Glomerular visceral epithelial cell (primary cell): ENCODE measurements around the gene ADAM10.

Experiments
- DNase-seq: peaks from one replicate; pipeline ENCODE4 v3.0.0-alpha.2; 2016; ENCODE audit errors: extremely low spot score

Gene ADAM10

DNA sequence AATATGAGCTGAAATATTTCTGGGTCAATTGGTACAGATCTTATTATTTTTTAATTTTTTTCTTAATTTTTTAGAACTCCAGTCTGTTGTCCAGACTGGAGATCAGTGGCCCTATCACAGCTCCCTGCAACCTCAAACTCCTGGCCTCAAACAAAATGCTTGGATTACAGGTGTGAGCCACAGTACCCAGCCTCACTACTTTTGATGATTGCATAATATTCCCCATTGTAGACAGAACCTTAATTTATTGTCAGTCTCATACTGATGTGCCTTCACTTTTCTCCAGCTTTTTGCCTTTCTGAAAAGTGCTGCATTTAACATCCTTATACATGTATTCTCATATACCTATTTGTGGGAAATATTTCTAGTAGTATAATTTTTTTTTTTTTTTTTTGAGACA is 172.8 kb downstream of the ADAM10 start:
- no peak for DNase-seq

DNA sequence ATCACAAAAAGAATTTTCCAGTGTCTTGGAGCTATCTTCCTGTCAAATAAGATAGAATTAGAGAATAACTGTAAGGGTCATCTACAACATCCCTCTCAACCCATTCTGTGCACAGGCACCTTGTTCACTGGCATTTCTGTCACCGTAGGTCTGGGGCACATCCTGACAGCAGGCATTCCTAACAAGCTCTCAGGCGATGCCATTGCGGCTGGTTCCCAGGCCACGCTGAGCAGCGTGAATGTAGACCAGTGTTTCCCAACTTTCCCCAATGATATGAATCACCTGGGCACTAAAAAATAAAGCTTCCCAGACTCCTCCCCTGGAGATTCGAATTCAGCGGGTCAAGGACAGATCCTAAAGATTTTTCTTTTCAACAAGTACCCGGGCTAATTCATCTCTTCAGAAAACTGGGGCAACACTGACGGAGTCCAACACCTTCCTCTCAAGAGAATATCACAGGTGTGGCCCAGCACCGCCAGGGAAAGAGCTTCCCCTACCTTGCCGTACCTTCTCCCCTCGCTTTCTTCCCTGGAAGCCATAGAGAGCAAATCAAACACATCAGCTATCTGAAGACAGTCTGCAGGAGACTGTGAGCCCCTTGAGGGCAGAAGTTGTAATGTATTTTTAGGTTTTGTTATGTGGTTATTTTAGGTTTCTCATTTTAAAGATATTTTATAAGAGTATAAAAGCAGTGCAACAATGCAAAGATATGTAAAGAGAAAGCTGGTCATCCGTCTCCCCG is 174.3 kb downstream of the ADAM10 start:
- DNase-seq = no peak

DNA sequence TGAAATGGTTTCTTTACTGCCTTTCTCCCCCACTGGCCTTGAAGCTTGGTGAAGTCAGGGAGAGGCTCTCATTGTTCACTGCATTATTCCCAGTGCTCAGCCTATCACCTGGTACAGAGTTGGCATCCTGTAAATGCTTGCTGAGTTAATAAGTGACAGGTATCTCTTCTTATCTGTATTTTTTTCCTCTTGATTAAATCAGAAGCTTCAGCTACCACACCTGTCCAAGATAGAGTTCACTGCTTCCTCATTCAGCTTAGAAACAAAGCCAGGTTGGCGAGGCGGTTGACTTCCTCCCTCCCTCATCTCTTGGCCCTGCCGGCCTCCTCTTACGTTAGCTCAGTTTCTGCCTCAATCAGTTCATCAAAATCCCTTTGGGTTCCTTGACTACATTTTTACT is 174.9 kb downstream of the ADAM10 start:
- no peak for DNase-seq

DNA sequence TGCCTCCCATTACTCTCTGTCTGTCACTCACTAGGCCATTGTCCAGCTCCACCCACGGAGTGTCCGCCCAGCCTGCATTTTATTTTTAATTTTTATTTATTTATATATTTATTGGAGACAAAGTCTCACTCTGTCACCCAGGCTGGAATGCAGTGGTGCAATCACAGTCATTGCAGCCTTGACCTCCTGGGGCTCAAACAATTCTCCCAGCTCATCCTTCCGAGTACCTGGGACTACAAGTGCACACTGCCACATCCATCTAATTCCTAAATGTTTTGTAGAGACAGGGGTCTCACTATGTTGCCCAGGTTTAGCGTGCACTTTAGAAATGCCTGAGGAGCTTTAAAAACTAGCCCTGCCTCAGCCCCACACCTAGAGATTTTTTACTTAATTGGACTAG is 176.2 kb downstream of the ADAM10 start:
- DNase-seq = no peak

DNA sequence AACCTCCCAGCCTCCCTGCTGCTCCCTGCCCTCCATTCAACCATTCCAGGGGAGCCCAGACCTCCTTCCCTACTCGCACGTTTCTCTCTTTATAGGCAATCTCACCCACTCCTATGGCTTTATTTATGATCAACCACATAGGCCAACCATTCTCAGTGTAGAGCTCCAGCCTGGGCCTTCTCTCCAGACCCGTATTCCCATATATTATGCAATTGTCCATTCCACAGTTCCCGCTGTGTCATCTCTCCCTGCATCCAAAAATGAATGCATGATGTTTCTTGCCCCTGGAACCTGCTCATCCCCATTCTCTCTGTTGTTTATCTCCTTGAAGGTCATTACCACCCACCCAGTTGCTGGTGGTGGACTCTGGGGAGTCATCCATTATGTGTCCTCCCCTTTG is 177.0 kb downstream of the ADAM10 start:
- DNase-seq = no peak

DNA sequence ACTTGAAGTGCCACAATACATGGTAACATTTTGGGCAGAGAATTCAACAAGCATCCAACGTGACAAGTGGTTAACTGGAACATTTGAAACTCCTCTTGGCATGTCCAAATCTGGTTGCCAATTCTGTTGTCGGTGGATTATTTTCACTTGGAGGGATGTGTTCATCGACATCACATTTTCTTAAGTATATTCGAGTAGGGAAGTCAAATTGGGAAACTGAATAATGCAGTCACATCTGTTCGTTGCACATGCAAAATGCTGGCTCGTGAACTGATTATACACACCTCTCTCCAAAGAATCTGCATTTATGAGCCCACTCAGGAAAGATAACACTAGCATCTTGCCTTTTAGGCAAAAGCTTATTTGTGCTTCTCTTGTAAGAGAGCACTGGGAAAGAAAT is 178.0 kb downstream of the ADAM10 start:
- no peak for DNase-seq

DNA sequence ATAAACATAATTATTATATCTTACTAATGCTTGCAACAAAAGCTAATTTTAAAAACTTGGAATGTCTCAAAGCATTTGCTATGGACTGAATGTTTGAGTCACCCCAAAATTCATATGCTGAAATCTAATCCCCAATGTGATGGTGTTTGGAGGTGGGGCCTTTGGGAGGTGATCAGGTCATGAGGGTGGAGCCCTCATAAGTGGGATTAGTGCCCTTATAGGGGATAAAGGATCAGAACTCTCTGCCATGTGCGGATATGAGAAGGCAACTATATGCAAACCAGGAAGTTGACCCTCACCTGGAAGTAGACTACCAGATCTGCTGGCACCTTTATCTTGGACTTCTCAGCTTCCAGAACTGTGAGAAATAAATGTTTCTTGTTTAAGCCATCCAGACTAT is 180.1 kb downstream of the ADAM10 start:
- no peak for DNase-seq

DNA sequence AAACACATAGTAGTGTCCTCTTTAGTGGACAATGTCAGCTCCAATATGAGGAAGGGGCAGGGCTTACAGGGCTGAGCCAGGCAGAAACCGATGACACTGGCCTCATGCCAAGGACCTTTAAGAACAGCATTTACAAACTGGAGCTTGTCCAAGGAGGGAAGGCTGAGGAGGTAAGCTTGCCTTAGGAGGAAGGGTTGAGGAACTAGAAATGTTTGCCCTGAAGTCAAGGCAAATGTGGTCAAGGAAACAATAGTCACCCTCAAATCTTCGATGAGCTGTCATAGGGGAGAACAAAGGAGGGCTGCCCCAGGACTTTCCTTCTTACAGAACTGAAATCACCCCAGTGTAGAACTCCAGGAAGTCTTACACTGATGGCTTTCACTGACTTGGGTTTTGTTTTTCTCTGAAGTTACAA is 181.3 kb downstream of the ADAM10 start:
- DNase-seq = no peak

DNA sequence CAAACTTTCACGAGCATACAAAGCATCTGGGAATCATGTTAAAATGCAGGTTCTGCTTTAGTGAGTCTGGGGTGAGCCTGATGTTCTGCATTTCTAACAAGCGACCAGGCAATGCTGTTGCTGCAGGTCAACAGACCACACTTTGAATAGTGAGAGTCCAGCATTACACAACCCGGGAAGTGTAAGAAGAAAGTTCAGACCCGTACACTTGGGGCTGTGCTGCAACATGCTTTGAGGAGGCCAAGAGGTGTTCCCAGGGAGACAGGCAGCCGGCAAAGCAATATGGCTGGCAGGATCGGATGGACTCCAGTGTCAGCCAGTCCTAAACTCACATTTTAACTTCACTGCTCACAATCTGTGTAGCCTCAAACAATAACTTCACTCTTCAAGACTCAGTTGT is 183.5 kb downstream of the ADAM10 start:
- DNase-seq = no peak

DNA sequence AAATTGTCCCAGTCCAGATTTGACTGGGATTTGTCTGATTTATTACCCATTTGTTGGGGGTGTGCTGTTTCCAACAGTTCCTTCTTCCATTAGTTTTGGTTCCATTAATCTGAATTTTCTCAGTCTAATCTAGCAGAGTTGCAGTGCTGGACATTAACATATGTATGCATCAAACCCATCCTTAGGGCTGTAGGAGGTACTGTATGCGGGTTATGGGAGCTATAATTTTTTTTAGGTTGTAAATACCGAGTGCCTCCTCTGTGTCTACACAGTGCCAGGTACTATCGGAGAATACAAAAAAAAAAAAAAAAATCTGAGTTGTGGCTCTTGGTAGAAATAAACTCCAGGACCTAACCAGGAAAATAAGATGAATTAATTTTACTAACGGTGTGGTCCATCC is 183.9 kb downstream of the ADAM10 start:
- DNase-seq = no peak

DNA sequence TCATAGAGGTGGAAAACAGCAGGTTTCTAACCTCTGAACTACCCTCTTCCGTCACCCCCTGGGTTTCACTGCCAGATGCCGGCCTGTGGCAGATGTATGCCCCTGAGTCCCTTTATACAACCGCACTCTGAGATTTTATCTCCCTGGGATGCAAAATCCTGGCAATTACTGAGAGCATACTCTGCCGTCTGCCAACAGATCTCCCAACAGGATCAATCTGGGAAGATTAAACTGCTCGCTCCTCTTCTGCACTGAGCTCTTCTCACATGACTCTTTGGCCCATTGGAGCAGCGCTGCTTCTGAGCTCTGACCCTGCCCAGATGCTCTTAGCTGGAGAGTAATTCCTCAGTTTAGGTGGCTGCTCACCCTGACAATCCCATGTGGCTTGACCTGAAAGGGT is 184.5 kb downstream of the ADAM10 start:
- no peak for DNase-seq

DNA sequence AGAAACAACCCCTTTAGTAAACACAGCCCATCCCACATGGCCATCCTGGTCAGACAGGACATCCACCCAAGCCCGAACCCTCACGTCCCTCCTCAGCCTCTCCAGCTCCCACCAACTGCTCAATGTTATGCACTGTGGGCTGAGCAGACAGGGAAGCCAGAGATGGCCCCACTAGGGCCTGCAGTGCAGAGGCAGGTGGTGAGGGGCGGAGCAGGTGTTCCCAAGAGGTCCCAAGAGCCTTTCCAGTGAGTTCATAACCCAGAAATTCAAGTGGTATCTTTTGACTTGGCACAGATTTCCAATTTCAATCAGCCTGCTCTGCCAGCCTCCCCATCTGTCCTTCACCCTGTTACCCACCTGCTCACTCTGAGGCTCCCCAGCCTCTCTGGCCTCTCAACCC is 187.4 kb downstream of the ADAM10 start:
- DNase-seq = no peak

DNA sequence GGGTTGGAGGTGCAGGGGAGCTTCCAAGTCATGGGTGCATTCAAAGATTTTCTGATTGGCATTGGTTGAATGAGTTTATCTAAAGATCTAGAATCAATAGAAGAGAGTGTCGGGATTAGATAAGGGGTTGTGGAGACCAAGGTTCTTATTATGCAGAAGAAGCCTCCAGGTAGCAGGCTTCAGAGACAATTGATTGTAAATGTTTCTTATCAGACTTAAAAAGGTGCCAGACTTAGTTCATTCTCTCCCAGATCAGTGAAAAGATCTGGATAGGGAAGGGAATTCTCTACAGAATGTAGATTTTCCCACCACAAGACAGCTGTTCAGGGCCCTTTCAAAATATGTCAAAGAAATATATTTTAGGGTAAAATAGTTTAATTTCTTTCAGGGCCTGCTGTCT is 188.2 kb downstream of the ADAM10 start:
- no peak for DNase-seq

DNA sequence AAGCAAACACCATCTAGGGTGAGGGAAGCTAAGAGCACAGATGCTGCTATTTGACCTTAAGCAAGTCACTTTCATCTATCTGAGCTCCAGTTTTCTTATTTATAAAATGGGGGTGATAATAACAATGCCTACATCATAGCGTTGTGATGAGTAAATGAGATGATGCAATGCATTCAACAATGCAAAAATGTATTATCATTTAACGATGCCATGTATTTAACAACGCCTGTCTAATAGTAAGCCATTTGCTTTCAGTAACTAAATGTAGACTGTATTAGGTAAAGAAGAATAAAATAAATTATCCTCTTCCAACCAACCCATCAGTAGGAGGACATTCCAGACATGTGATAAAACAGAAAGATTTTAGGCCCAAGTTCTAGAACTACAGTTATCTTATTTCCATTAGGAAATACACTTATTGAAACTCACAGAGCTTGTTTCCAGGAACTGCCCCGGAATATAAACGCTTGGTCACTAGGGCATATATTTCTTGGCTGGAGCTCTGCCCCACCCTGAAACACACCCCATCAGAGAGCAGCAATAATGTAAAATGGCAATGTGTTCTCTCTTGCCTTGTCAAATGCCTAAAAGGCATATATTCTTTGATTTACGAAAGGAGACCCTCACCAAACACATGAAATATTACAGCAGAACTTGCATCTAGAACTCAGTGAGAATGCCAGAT is 189.5 kb downstream of the ADAM10 start:
- DNase-seq = no peak

DNA sequence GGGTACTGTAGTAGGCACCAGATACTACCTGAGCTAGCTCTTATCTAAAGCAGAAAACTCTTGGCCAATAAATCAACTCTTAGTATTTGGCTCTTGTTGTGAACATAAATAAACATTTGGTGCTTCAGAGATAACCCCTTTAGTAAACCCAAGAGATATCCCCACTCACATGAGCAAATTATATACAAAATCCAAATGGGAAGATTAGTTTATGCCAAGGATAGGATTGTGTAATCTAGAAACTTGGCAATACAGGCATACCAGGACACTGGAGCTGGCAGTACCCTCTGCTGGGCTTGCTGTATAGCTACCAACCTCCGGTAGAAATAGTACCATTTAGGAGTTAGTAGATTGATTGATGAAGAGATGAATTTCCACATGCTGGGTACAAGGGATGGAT is 190.7 kb downstream of the ADAM10 start:
- DNase-seq = no peak

DNA sequence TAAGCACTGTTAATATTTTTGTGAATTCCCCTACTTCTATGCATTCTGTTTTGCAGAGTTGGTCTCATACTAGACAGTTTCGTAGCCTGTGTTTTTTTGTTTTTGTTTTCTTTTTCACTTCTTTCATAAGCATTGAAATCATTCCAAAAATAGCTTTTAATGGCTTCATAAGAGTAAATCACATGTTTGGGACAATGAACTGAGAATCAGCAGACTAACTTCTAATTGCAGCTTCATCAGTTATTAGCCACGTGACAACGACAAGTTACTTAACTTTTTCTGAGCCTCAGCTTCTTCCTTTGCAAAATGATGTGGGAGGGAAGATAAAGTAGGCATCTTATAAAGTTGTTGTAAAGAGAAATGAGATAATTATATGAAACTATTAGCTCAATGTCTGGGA is 193.0 kb downstream of the ADAM10 start:
- DNase-seq = no peak

DNA sequence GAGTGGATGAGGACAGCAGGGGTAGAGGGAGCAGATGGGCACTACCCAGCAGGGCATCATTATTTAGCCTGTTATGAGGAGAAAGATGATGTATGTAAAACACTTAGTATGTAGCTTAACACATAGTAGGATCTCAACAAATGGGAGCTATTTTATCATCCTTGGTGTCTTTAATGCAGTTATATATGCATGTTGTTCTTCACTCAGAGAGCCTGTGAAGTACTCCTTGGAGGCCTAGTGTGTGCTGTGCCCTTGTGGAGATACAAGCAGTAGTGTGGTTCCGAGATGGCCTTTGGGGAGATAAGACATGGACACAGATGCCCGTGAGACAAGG is 193.5 kb downstream of the ADAM10 start:
- no peak for DNase-seq

DNA sequence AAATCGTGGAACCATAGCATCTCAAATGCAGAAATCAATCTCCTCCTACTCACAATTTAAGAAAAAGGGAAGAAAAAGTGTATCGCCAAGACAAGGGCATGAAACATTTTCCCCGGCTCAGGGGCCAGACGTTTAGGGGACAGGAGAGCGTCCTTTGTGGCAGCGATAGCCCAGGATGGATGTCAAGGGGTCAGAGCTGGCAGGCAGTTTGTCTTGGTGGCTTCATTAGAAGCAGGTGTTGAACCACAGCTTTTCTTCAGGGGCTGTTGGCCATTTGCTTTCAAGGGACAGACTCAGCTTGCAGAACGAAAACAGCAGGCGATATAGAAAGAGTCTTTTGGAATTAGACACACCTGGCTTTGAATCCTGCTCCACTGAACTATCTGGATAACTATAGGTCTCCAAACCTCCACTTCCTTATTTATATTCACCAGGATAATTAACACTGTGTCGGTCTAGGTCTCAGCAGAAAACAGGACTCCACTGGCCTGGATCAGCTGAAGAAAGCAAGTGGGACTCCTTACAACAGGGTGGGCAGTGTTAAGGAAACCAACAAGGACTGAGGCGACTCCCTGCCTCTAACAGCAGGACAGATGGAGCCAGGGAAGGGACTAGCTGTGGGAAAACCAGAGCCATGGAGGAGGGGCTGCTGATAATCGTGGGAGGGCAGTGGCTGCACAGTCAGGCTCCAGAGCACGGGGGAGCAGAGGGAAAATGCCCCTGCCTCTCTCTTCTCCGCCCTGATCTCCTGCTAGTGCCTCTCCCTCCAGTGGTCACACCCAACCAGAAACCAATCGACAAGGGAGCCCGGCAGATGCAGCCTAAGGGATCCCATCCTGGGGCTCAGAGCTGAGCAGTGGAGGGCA is 194.1 kb downstream of the ADAM10 start:
- no peak for DNase-seq

DNA sequence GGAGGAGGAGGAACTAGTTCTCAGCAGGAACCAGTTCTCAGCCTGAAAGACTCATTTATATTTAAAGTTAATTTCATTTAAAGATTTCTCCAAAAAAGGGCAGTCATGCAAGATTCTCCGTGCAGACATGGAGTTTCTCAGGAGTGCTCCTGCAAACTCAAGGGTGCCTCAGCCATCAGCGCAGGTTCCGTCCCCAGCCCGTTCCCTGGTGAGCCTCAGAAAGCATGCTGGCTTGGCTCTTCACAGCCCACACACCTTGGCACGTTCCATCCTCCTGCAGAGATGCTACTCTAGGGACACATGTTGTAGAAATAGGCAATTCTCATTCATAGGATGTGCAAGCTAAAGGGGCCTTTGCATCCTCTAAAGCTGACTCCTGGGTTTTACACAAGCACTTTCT is 194.7 kb downstream of the ADAM10 start:
- no peak for DNase-seq

DNA sequence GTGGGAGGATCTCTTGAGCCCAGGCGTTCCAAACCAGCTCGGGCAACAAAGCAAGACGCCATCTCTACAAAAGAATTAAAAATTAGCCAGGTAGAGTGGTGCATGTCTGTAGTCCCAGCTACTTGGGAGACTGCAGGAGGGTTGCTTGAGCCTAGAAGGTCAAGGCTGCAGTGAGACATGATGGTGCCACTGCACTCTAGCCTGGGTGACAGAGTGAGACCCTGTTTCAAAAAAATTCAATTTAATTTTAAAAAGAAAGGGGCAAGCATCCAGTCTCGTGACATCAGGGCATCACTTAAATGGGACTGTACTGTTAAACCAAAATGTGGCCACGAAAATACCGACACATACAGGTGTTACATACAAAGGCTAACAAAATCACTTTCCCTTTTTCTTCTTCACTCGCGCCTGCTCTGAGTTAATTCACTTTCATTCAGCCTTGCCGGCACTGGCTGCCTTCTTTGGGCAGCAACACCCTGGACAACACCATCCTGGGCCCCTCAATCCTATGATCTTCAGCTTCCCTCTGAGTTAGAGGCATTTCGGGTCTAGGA is 196.1 kb downstream of the ADAM10 start:
- DNase-seq = no peak

DNA sequence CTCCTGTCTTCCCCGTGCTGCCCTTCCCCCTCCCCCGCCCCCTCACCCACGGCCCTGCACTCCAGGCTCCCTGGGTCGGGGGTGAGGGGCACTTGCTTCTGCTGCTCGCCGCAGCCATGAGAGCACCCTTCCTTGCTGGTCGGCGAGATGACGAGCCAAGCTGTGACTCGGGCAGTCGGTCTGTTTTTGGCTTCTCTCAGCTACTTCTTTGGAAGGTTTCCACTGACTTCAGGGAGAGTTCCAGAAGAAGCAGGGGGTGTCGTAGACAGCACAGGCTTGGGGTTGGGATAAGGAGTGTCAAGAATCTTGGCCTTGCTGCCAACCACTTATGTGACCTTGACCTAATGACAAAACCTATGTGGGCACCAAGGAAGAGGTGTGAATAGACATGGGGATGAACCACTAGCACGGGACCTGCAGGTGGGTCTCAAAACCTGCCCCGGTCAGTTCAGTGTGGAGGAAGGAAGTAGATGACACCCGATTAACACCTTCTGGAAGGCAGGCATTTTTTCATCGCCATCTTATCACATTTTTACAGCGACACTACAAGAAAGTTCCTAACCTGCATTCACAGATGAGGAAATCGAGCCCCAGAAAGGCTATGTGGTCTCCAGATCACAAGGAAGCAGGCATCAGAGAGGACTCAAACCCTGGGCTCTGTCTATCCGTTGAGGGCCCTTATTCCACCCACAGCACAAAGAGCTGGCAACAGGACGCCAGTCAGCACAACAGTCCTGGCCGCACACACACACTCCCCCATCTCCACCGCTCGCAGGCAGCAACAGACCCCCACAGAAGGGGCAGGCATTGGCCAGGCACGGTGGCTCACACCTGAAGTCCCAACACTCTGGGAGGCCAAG is 196.8 kb downstream of the ADAM10 start:
- no peak for DNase-seq
